Karpas-422 (cell line): ENCODE data around the gene AKTIP. TPM values are rescaled to one million over a fixed set of nuclear protein-coding genes. Genes with fewer than 3 reads are reported as not detected.
"Not testable (repeated sequence)": the region's sequence is repeated elsewhere in the genome, so short reads cannot be mapped to it uniquely, and the experiment has no call there.

ENCODE experiments used
- DNase-seq: peaks from one replicate; pipeline ENCODE4 v3.0.0-alpha.2; 2015
- H2AFZ ChIP-seq: fragments of 200-600 bp; sonication (generic); 2 replicates; pipeline ENCODE4 v1.6.1; 2014; ENCODE audit warnings: antibody characterized with exemption, low read length, mixed read lengths
- H3K27ac ChIP-seq: fragments of 200-600 bp; sonication (generic); 2 replicates; pipeline ENCODE4 v1.5.1; 2014; ENCODE audit warnings: mild to moderate bottlenecking, low read length, moderate library complexity
- H3K27me3 ChIP-seq: fragments of 200-600 bp; sonication (generic); 2 replicates; pipeline ENCODE4 v1.6.1; 2014; ENCODE audit warnings: low read length, mixed read lengths
- H3K36me3 ChIP-seq: fragments of 200-600 bp; sonication (generic); 2 replicates; pipeline ENCODE4 v1.6.1; 2014; ENCODE audit warnings: low read length, mixed read lengths; ENCODE audit not compliant: insufficient read depth
- H3K4me1 ChIP-seq: fragments of 200-600 bp; sonication (generic); 2 replicates; pipeline ENCODE4 v1.6.1; 2014; ENCODE audit warnings: mild to moderate bottlenecking, low read length, mixed read lengths
- H3K4me2 ChIP-seq: fragments of 200-600 bp; sonication (generic); 2 replicates; pipeline ENCODE4 v1.6.1; 2014; ENCODE audit warnings: low read length, low read depth, mild to moderate bottlenecking; ENCODE audit not compliant: poor library complexity, severe bottlenecking
- H3K4me3 ChIP-seq: fragments of 200-600 bp; sonication (generic); 2 replicates; pipeline ENCODE4 v1.5.1; 2014; ENCODE audit warnings: mild to moderate bottlenecking, antibody characterized with exemption, low read length, mixed read lengths
- H3K79me2 ChIP-seq: fragments of 200-600 bp; sonication (generic); 2 replicates; pipeline ENCODE4 v1.6.1; 2014; ENCODE audit warnings: mild to moderate bottlenecking, low read length, mixed read lengths
- H3K9ac ChIP-seq: fragments of 200-600 bp; sonication (generic); 2 replicates; pipeline ENCODE4 v1.6.0; 2014; ENCODE audit warnings: low read length
- H3K9me2 ChIP-seq: fragments of 200-600 bp; sonication (generic), shearing (Covaris generic); replicated peaks from 2 replicates; pipeline ENCODE4 v1.6.0; 2014; ENCODE audit warnings: mild to moderate bottlenecking, low read length, moderate library complexity; ENCODE audit not compliant: insufficient read depth
- H3K9me3 ChIP-seq: fragments of 300-700, 200-600 bp; sonication (generic); 2 replicates; pipeline ENCODE4 v1.6.1; 2014; ENCODE audit warnings: low read length, mixed read lengths
- H4K20me1 ChIP-seq: fragments of 200-600 bp; sonication (generic); 2 replicates; pipeline ENCODE4 v1.6.1; 2014; ENCODE audit warnings: mild to moderate bottlenecking, antibody characterized with exemption, low read length, low read depth; ENCODE audit not compliant: insufficient read depth
- total RNA-seq: library from RNA; depleted of rRNA; stranded (reverse); fragments of >200 nt; shearing (Covaris generic); gene quantifications from 2 replicates; pipeline ENCODE4 v1.2.3, GENCODE V29; 2014; ENCODE audit warnings: low replicate concordance

Gene AKTIP
- total RNA-seq, 1 experiment from 2014 or later, result 9.0 TPM

- Histone ChIP-seq H3K4me2 (no peak overlapping the region), H3K9me3 (no peaks in the 10 kb centered on the region), H3K36me3 (no peaks in the 10 kb centered on the region), H3K4me1 (peaks cover 3% of the 10 kb centered on the region; the same call in 1 of the 2 replicates), H3K27ac (no peak overlapping the region), H3K9ac (no peak overlapping the region), H3K9me2 (no peaks in the 10 kb centered on the region), H3K79me2 (no peaks in the 10 kb centered on the region), H3K4me3 (no peak overlapping the region), H2AFZ (no peak overlapping the region), H4K20me1 (no peaks in the 10 kb centered on the region), H3K27me3 (no peaks in the 10 kb centered on the region)
- no peak for DNase-seq
Observed at GRCh38 chr16:53523126-53523804, 20.3 kb upstream of the AKTIP start.

GRCh38 chr16:53519417-53520091, 16.5 kb upstream of the AKTIP start:
- no peak for DNase-seq
- Histone ChIP-seq H3K4me2 (no peak overlapping the region), H3K79me2 (no peaks in the 10 kb centered on the region), H2AFZ (no peak overlapping the region), H3K9me2 (no peaks in the 10 kb centered on the region), H3K36me3 (no peaks in the 10 kb centered on the region), H3K27me3 (no peaks in the 10 kb centered on the region), H3K9ac (no peak overlapping the region), H3K27ac (no peak overlapping the region), H3K4me3 (no peak overlapping the region), H3K9me3 (no peaks in the 10 kb centered on the region), H3K4me1 (peaks cover 3% of the 10 kb centered on the region; the same call in 1 of the 2 replicates), H4K20me1 (no peaks in the 10 kb centered on the region)

- Histone ChIP-seq H3K4me3 (no peak overlapping the region), H3K27ac (no peak overlapping the region), H3K4me1 (peaks cover 3% of the 10 kb centered on the region; the same call in 1 of the 2 replicates), H2AFZ (no peak overlapping the region), H3K27me3 (no peaks in the 10 kb centered on the region), H3K9me3 (no peaks in the 10 kb centered on the region), H3K4me2 (no peak overlapping the region), H3K9me2 (no peaks in the 10 kb centered on the region), H3K79me2 (no peaks in the 10 kb centered on the region), H4K20me1 (no peaks in the 10 kb centered on the region), H3K9ac (no peak overlapping the region), H3K36me3 (no peaks in the 10 kb centered on the region)
- DNase-seq, result no peak
Observed at GRCh38 chr16:53518550-53519416, 15.8 kb upstream of the AKTIP start.

DNA sequence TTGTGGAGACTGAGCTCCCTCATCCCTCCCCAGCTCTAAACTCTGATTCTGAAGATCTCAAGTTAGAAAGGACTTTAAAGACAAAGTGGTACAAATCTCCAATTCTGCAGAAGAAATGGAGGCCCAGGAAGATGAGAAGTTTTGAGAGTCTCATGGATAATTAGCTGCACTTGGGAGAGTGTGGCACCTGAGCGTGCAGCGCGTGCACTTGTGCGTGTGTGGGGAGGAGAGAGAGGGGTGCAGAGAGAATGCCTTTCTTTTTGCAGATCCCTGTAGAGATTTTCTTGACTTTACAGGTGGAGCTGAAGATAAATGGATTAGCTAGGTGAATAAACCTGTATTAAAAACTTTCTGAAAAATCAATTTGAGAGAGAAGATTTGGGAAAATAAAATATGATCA, 14.8 kb upstream of the AKTIP start:
- Histone ChIP-seq H2AFZ (no peak overlapping the region), H3K4me3 (no peak overlapping the region), H3K36me3 (no peaks in the 10 kb centered on the region), H3K4me1 (peaks cover 3% of the 10 kb centered on the region; the same call in 1 of the 2 replicates), H3K9me2 (no peaks in the 10 kb centered on the region), H3K27me3 (no peaks in the 10 kb centered on the region), H3K9ac (no peak overlapping the region), H3K4me2 (no peak overlapping the region), H4K20me1 (no peaks in the 10 kb centered on the region), H3K27ac (no peak overlapping the region), H3K9me3 (no peaks in the 10 kb centered on the region), H3K79me2 (no peaks in the 10 kb centered on the region)
- no peak for DNase-seq

DNA sequence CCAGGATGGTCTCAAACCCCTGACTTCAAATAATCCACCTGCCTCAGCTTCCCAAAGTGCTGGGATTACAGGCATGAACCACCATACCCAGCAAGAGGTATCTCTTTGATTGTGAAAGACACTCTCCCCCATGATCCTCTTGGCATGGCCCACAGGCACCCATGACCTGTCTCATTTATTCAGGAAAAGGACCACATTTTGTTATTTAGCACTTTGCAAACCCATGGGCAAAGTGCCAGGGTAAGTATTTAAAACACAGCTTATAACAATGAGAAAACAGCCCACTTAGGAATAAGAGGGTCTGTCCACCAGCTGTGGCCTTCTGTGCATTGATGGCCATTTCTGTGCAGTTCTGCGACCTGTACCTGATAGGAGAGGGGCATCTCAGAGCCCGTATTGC, 12.8 kb upstream of the AKTIP start:
- no peaks in the 10 kb centered on the region for H3K9me2 ChIP-seq
- no peaks in the 10 kb centered on the region for H3K27me3 ChIP-seq
- H3K36me3 ChIP-seq, result no peaks in the 10 kb centered on the region
- H3K4me3 ChIP-seq, result no peak overlapping the region
- no peaks in the 10 kb centered on the region for H3K79me2 ChIP-seq
- no peak for DNase-seq
- no peaks in the 10 kb centered on the region for H3K9me3 ChIP-seq
- peaks cover 3% of the 10 kb centered on the region; the same call in 1 of the 2 replicates for H3K4me1 ChIP-seq
- no peak overlapping the region for H3K9ac ChIP-seq
- H4K20me1 ChIP-seq, result no peaks in the 10 kb centered on the region
- H3K4me2 ChIP-seq, result no peak overlapping the region
- no peak overlapping the region for H2AFZ ChIP-seq
- no peak overlapping the region for H3K27ac ChIP-seq

GRCh38 chr16:53515259-53515658, 12.2 kb upstream of the AKTIP start:
- no peaks in the 10 kb centered on the region for H4K20me1 ChIP-seq
- DNase-seq, result no peak
- no peaks in the 10 kb centered on the region for H3K9me3 ChIP-seq
- no peak overlapping the region for H3K9ac ChIP-seq
- no peak overlapping the region for H3K4me3 ChIP-seq
- no peaks in the 10 kb centered on the region for H3K9me2 ChIP-seq
- H3K79me2 ChIP-seq, result no peaks in the 10 kb centered on the region
- no peaks in the 10 kb centered on the region for H3K27me3 ChIP-seq
- no peak overlapping the region for H2AFZ ChIP-seq
- H3K27ac ChIP-seq, result no peak overlapping the region
- H3K4me1 ChIP-seq, result peaks cover 4% of the 10 kb centered on the region
- H3K4me2 ChIP-seq, result no peak overlapping the region
- H3K36me3 ChIP-seq, result no peaks in the 10 kb centered on the region

DNA sequence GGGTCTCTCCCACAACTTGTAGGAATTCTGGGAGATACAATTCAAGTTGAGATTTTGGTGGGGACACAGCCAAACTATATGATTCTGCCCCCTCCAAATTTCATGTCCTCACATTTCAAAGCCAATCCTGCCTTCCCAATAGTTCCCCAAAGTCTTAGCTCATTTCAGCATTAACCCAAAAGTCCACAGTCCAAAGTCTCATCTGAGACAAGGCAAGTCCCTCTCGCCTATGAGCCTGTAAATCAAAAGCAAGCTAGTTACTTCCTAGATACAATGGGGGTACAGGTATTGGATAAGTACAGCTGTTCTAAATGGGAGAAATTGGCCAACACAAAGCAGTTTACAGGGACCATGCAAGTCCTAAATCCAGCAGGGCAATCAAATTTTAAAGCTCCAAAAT, 9.8 kb upstream of the AKTIP start:
- DNase-seq, H4K20me1 ChIP-seq, H3K27me3 ChIP-seq, H3K9me2 ChIP-seq, H3K9me3 ChIP-seq, H3K4me1 ChIP-seq, H3K79me2 ChIP-seq, H3K4me2 ChIP-seq, H3K27ac ChIP-seq, H3K4me3 ChIP-seq, H2AFZ ChIP-seq, H3K36me3 ChIP-seq, H3K9ac ChIP-seq: not testable (repeated sequence)
